ENCODE results near the gene RREB1.

DNA sequence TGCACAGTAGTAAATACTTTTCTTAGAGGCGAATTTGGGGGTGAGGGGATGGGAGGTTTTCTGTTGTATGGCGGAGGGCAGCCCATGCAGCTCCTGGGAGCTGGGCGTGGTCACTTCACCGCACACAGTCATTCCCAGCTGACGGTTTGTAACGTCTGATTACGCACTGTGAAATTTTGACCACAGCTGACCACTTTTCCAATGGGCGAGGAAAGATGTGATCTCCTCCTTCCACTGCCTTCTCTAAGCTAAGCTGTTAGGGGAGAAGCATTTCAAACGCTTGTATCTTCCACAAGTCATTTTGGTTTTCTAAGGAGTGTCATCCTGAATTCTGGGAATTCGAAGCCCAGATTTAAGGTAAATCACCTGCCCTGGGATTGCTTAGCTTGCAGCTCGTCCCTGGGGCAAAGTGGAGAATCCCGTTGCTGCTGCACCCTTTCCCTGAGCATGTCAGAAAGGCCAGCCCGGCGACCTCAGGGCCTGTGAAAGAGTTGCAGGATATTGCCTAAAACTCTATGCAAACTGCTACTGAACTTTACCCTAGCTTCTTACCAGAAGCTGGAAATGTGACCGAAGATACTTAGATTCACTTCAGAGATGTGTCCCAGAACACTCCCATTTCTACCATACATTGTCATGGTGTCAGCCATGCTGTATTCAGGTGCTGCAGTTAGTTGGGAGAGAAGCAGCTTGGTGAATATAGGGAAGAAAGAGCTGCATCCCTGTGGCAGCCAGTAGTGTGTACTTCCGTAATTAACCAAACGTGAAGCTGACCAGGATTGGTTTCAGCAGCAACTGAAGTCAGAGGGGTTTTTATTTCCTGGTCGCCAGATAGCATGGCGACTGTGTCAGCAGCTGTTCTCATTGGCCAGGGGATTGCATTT lies 58.9 kb downstream of the RREB1 start:
- TF ChIP-seq, protein P1, sequence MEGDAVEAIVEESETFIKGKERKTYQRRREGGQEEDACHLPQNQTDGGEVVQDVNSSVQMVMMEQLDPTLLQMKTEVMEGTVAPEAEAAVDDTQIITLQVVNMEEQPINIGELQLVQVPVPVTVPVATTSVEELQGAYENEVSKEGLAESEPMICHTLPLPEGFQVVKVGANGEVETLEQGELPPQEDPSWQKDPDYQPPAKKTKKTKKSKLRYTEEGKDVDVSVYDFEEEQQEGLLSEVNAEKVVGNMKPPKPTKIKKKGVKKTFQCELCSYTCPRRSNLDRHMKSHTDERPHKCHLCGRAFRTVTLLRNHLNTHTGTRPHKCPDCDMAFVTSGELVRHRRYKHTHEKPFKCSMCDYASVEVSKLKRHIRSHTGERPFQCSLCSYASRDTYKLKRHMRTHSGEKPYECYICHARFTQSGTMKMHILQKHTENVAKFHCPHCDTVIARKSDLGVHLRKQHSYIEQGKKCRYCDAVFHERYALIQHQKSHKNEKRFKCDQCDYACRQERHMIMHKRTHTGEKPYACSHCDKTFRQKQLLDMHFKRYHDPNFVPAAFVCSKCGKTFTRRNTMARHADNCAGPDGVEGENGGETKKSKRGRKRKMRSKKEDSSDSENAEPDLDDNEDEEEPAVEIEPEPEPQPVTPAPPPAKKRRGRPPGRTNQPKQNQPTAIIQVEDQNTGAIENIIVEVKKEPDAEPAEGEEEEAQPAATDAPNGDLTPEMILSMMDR (conservative IDR thresholded peaks at IDR 0.05 in 1 of 2, IDR thresholded peaks at IDR 0.05 in 1 of 2; ENCODE audit: extremely low read depth in 1 of 2, insufficient read depth in 1 of 2, low read depth in 1 of 2, low read length in 2 of 2): no peak
- no peak for TF ChIP-seq EZH2 (IDR thresholded peaks at IDR 0.05; ENCODE audit: borderline replicate concordance, low read length)
